H1 (cell line): ENCODE data around the gene SLC66A2. TPM values are rescaled to one million over a fixed set of nuclear protein-coding genes. Genes with fewer than 3 reads are reported as not detected.

Experiments
- CTCF ChIA-PET: fragments of 300-600 bp; sonication (Branson Sonifier 250); formaldehyde crosslinking; loops from one replicate; lab custom pipeline; 2021; ENCODE audit not compliant: partially characterized antibody; lab: Charles Lee
- POLR2A ChIA-PET: fragments of 300-600 bp; sonication (Branson Sonifier 250); formaldehyde crosslinking; loops from one replicate; lab custom pipeline; 2021; ENCODE audit warnings: inconsistent platforms; ENCODE audit not compliant: partially characterized antibody; lab: Charles Lee
- DNase-seq, 2 experiments: peaks; one replicate each; pipeline versions ENCODE4 v3.0.0 to v3.0.0-alpha.2; 2010 to 2022; ENCODE audit warnings: low spot score in 2 of 2, low read depth in 1 of 2, mixed read lengths in 1 of 2
- FAIRE-seq: peaks from 2 replicates; lab custom pipeline; 2011; peaks lifted over from hg19 to GRCh38; lab: Jason Lieb, UNC
- H2AFZ ChIP-seq: 2 replicates; pipeline ENCODE4 v1.8.1; 2012; ENCODE audit warnings: low read length, inconsistent platforms
- H2AK5ac ChIP-seq: 2 replicates; pipeline ENCODE4 v1.6.1; 2013; ENCODE audit warnings: low read depth, low read length
- H2BK120ac ChIP-seq: replicated peaks from 2 replicates; pipeline ENCODE3; 2013; ENCODE audit warnings: low read depth, low read length, inconsistent platforms
- H2BK12ac ChIP-seq: 2 replicates; pipeline ENCODE4 v1.6.1; 2013; ENCODE audit warnings: low read depth, low read length
- H2BK15ac ChIP-seq: 2 replicates; pipeline ENCODE4 v1.6.1; 2013; ENCODE audit warnings: low read length
- H2BK20ac ChIP-seq: 2 replicates; pipeline ENCODE4 v1.6.1; 2013; ENCODE audit warnings: low read length
- H2BK5ac ChIP-seq: 2 replicates; pipeline ENCODE4 v1.6.1; 2013; ENCODE audit warnings: low read depth, low read length
- H3K14ac ChIP-seq: 2 replicates; pipeline ENCODE4 v1.6.1; 2013; ENCODE audit warnings: inconsistent platforms; ENCODE audit not compliant: insufficient read length
- H3K18ac ChIP-seq: 2 replicates; pipeline ENCODE4 v1.6.1; 2013; ENCODE audit warnings: low read length; ENCODE audit errors: extremely low read depth
- H3K23ac ChIP-seq: 2 replicates; pipeline ENCODE4 v1.6.1; 2013; ENCODE audit warnings: inconsistent platforms; ENCODE audit not compliant: insufficient read length
- H3K23me2 ChIP-seq: 2 replicates; pipeline ENCODE4 v1.6.1; 2013; ENCODE audit warnings: low read depth, low read length
- H3K27ac ChIP-seq: 2 replicates; pipeline ENCODE4 v1.6.1; 2011; ENCODE audit warnings: low read depth, low read length, inconsistent platforms
- H3K27me3 ChIP-seq, 4 experiments: replicated peaks in 1 of 4; 1 replicate in 1 of 4; 2 replicates in 3 of 4; pipeline versions ENCODE4 v1.6.1 to v1.8.1; 2011 to 2013; ENCODE audit warnings: low read length in 3 of 4, mild to moderate bottlenecking in 3 of 4, inconsistent platforms in 2 of 4, mixed read lengths in 2 of 4, moderate library complexity in 1 of 4; ENCODE audit not compliant: control insufficient read depth in 3 of 4, insufficient read depth in 3 of 4; ENCODE audit errors: extremely low read depth in 1 of 4
- H3K36me3 ChIP-seq, 4 experiments: 2 replicates each; pipeline versions ENCODE4 v1.6.1 to v1.8.1; 2011 to 2013; ENCODE audit warnings: mild to moderate bottlenecking in 4 of 4, low read length in 3 of 4, moderate library complexity in 2 of 4, control low read depth in 1 of 4, inconsistent platforms in 1 of 4; ENCODE audit not compliant: insufficient read depth in 4 of 4, control insufficient read depth in 2 of 4
- H3K4ac ChIP-seq: replicated peaks from 2 replicates; pipeline ENCODE3; 2013; ENCODE audit warnings: low read length, low read depth, mixed read lengths, inconsistent platforms; ENCODE audit not compliant: insufficient read length
- H3K4me1 ChIP-seq, 4 experiments: replicated peaks in 1 of 4; 1 replicate in 1 of 4; 2 replicates in 3 of 4; pipeline versions ENCODE4 v1.6.1 to v1.8.1; 2011 to 2013; ENCODE audit warnings: low read length in 3 of 4, inconsistent platforms in 2 of 4, mixed read lengths in 1 of 4; ENCODE audit not compliant: insufficient read depth in 4 of 4, control insufficient read depth in 3 of 4
- H3K4me2 ChIP-seq, 2 experiments: 2 replicates each; pipeline versions ENCODE4 v1.6.1 to v1.8.1; 2011 to 2013; ENCODE audit warnings: low read depth in 2 of 2, low read length in 2 of 2, control low read depth in 1 of 2, inconsistent platforms in 1 of 2, mild to moderate bottlenecking in 1 of 2; ENCODE audit not compliant: insufficient read depth in 1 of 2
- H3K4me3 ChIP-seq, 4 experiments: fragments of 200-600, 300-600 bp in 1 of 4; sonication (generic), shearing (Covaris generic), sonication (Bioruptor Twin) in 1 of 4; 2 replicates each; pipeline versions ENCODE4 v1.5.1 to v1.8.1; 2011 to 2016; ENCODE audit warnings: low read length in 4 of 4, low read depth in 3 of 4, control low read depth in 2 of 4, inconsistent platforms in 2 of 4, mild to moderate bottlenecking in 2 of 4, mixed read lengths in 1 of 4, moderate library complexity in 1 of 4; ENCODE audit not compliant: insufficient read depth in 2 of 4; ENCODE audit errors: extremely low read depth in 1 of 4
- H3K56ac ChIP-seq: replicated peaks from 2 replicates; pipeline ENCODE3; 2013; ENCODE audit warnings: low read depth, mild to moderate bottlenecking, mixed read lengths, low read length, inconsistent platforms; ENCODE audit not compliant: insufficient read length
- H3K79me1 ChIP-seq: 2 replicates; pipeline ENCODE4 v1.6.1; 2013; ENCODE audit warnings: low read depth, low read length, control low read depth
- H3K79me2 ChIP-seq, 2 experiments: 2 replicates each; pipeline versions ENCODE4 v1.6.1 to v1.8.1; 2012 to 2013; ENCODE audit warnings: low read length in 2 of 2, mild to moderate bottlenecking in 2 of 2, inconsistent platforms in 1 of 2; ENCODE audit not compliant: insufficient read depth in 2 of 2, control insufficient read depth in 1 of 2
- H3K9ac ChIP-seq, 4 experiments: replicated peaks in 1 of 4; 1 replicate in 1 of 4; 2 replicates in 3 of 4; pipeline versions ENCODE4 v1.6.1 to v1.8.1; 2011 to 2013; ENCODE audit warnings: low read depth in 3 of 4, low read length in 3 of 4, control low read depth in 2 of 4, mild to moderate bottlenecking in 2 of 4, moderate library complexity in 2 of 4, inconsistent platforms in 1 of 4; ENCODE audit errors: extremely low read depth in 1 of 4
- H3K9me3 ChIP-seq, 2 experiments: 2 replicates each; pipeline versions ENCODE4 v1.6.1 to v1.8.1; 2012 to 2013; ENCODE audit warnings: mild to moderate bottlenecking in 2 of 2, moderate library complexity in 2 of 2, control low read depth in 1 of 2, inconsistent platforms in 1 of 2, low read depth in 1 of 2, low read length in 1 of 2, mixed read lengths in 1 of 2; ENCODE audit not compliant: insufficient read depth in 2 of 2
- H4K20me1 ChIP-seq, 2 experiments: replicated peaks in 1 of 2; 2 replicates each; pipeline versions ENCODE3 to v1.8.1; 2011 to 2013; ENCODE audit warnings: inconsistent platforms in 2 of 2, low read length in 2 of 2, mild to moderate bottlenecking in 1 of 2; ENCODE audit not compliant: insufficient read depth in 2 of 2, control insufficient read depth in 1 of 2
- H4K5ac ChIP-seq: 2 replicates; pipeline ENCODE4 v1.6.1; 2013; ENCODE audit warnings: low read length, low read depth, mixed read lengths, inconsistent platforms; ENCODE audit not compliant: insufficient read length
- H4K8ac ChIP-seq: 2 replicates; pipeline ENCODE4 v1.8.0; 2013; ENCODE audit warnings: mild to moderate bottlenecking, moderate library complexity, low read length, inconsistent platforms; ENCODE audit not compliant: insufficient read depth; ENCODE audit errors: extremely low read depth
- H4K91ac ChIP-seq: replicated peaks from 2 replicates; pipeline ENCODE3; 2013; ENCODE audit warnings: low read length, mixed read lengths, inconsistent platforms; ENCODE audit not compliant: insufficient read length
- ASH2L ChIP-seq: fragments of 200-600, 300-600 bp; sonication (generic); IDR thresholded peaks from one replicate; pipeline ENCODE4 v1.7.1; 2017; ENCODE audit warnings: low read length
- BACH1 ChIP-seq: IDR thresholded peaks from 2 replicates; pipeline ENCODE4 v1.6.1; 2012; ENCODE audit warnings: low read length, improper control_type of control experiment
- CBX5 ChIP-seq: fragments of 300-800, 300-1000 bp; sonication (generic); IDR thresholded peaks from 2 replicates; pipeline ENCODE4 v1.7.1; 2016; ENCODE audit warnings: antibody characterized with exemption, low read length, low read depth
- CBX8 ChIP-seq: fragments of 300-800, 300-1000 bp; sonication (generic); IDR thresholded peaks from 2 replicates; pipeline ENCODE4 v1.7.1; 2016; ENCODE audit warnings: low read depth, low read length, borderline replicate concordance
- CREB1 ChIP-seq: IDR thresholded peaks from 2 replicates; pipeline ENCODE4 v1.6.1; 2012; ENCODE audit warnings: inconsistent platforms
- CTBP2 ChIP-seq: IDR thresholded peaks from 2 replicates; pipeline ENCODE4 v1.7.0; 2011; ENCODE audit warnings: borderline replicate concordance, mild to moderate bottlenecking, moderate library complexity, mixed read lengths, low read length; ENCODE audit not compliant: insufficient read depth, insufficient read length
- HDAC6 ChIP-seq: IDR thresholded peaks from one replicate; pipeline ENCODE4 v1.7.1; 2012; ENCODE audit warnings: low read depth, mild to moderate bottlenecking, inconsistent platforms, low read length, moderate library complexity
- RBBP5 ChIP-seq: IDR thresholded peaks from 2 replicates; pipeline ENCODE4 v1.7.1; 2012; ENCODE audit warnings: low read depth, mild to moderate bottlenecking, inconsistent platforms, low read length, moderate library complexity, borderline replicate concordance
- SP1 ChIP-seq: IDR thresholded peaks from 2 replicates; pipeline ENCODE4 v1.6.1; 2011; ENCODE audit warnings: low read depth, low read length
- SUZ12 ChIP-seq: fragments of 200-600 bp; sonication (generic); IDR thresholded peaks from 2 replicates; pipeline ENCODE4 v1.6.1; 2012; ENCODE audit warnings: mild to moderate bottlenecking, inconsistent platforms, low read length, moderate library complexity, mixed read lengths
- WGBS, 2 experiments: shearing (Covaris generic) in 1 of 2; methylation state at CpG; one replicate each; pipeline versions ENCODE4 v1.1.6 to v1.1.7; 2013 to 2015; ENCODE audit warnings: low lambda C conversion rate in 2 of 2, mixed read lengths in 2 of 2, inconsistent platforms in 1 of 2, low coverage in 1 of 2, missing lambda C conversion rate in 1 of 2; ENCODE audit not compliant: insufficient replicate concordance in 2 of 2, insufficient coverage in 1 of 2, insufficient read length in 1 of 2; ENCODE audit errors: extremely low coverage in 1 of 2, missing lambda C conversion rate in 1 of 2; 5-methylcytosine and 5-hydroxymethylcytosine counted together
- polyA plus RNA-seq, 7 experiments: library from polyadenylated mRNA; depleted of rRNA in 3 of 7; stranded (reverse) in 5 of 7; unstranded in 2 of 7; fragments of >200 nt in 5 of 7; fragments of 200-250 nt in 2 of 7; gene quantifications; 1 replicate in 5 of 7; 2 replicates in 1 of 7; 4 replicates in 1 of 7; pipeline versions ENCODE4 v1.2.1 to v1.2.3, GENCODE V29; 2011 to 2013; ENCODE audit warnings: missing spikeins in 2 of 7, mixed read lengths in 2 of 7
- total RNA-seq: library from RNA; stranded (reverse); fragmentation: NEBNext Ultra II Directional; extraction: Animal tissue kit (Norgen Biotek cat#: 25700); gene quantifications from 2 replicates; pipeline ENCODE4 v1.2.1, GENCODE V29; 2021
- TF ChIP-seq, protein P1 (sequence below): IDR thresholded peaks from 2 replicates; pipeline ENCODE4 v1.6.1; 2012; ENCODE audit warnings: low read length, inconsistent platforms

SLC66A2 gene
- total and polyA plus RNA-seq, 2 of the 8 experiments (the other 6 are each of a cell fraction or from before 2014, with no cell fraction given): 15.0 to 18.9 TPM

DNA sequence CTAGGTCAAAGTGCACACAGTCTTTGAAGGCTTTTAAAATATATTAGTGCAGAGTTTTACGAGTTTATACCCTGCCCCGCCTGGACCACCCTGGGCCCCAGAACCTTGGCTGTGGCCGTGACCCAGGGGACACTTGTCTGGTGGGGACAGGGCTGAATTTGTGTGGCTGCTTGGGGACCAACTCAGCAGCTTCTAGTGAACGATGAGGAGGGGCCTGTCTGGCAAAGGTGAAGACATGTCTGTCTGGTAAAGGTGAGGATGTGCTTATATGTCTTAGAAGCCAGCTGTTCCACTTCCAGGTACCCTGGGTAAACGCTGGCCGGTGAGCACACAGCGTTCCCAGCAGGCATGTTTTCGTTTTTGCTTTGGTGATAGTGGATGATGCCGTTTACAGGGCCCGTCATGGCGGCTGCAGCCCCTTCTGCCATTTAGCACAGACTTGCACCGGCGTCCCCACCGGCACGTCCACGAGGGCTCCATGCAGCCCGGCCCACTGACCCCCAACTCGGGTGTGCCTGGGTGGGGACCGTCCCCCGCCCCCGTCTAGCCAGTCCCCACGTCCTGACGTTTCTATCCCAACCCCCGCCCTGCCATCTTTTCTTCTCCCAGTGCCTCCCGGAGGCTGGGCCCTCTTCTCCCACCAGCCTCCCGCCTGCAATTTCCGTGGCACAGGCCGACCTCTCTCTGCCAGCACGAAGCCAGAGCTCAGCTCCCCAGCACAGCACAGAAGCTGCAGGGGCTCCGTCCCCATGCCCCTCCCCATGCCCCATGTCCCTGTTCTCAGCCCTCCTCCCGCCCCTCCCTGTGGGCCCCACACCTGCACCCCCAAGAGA, 67.8 kb downstream of the SLC66A2 start:
- Histone ChIP-seq H3K23ac (no peak overlapping the region), H3K36me3 (no peaks in the 10 kb centered on the region), H4K8ac (no peak overlapping the region), H3K9me3 (peaks cover 0 to 21% of the 10 kb centered on the region in 2 experiments; a peak in 2 of 4 replicates), H2BK120ac (no peak overlapping the region), H3K14ac (no peak overlapping the region), H4K91ac (no peak overlapping the region), H3K27ac (no peak overlapping the region), H2BK15ac (no peak overlapping the region), H2BK20ac (no peak overlapping the region), H2BK12ac (no peak overlapping the region), H3K27me3 (no peaks in the 10 kb centered on the region), H2BK5ac (no peak overlapping the region), H3K18ac (no peak overlapping the region), H3K4ac (no peak overlapping the region), H3K23me2 (no peaks in the 10 kb centered on the region), H3K4me2 (no peak overlapping the region), H2AK5ac (no peak overlapping the region), H3K56ac (no peak overlapping the region), H3K9ac (no peak overlapping the region), H3K79me2 (no peaks in the 10 kb centered on the region), H3K79me1 (no peaks in the 10 kb centered on the region; the same call in 1 of the 2 replicates), H4K20me1 (no peaks in the 10 kb centered on the region), H2AFZ (no peak overlapping the region), H3K4me3 (no peak overlapping the region), H3K4me1 (no peaks in the 10 kb centered on the region), H4K5ac (no peak overlapping the region)
- FAIRE-seq (no peak), DNase-seq (no peak)
- WGBS, 2 experiments: 96% methylated on average over 15 of the region's 31 CpGs; no CpG with 5 or more reads in 1 of the 2 experiments
- POLR2A ChIA-PET: interaction anchor here (0.9 kb wide), 1 partner anchor 26 kb away, joined by 3 read pairs; no protein-coding TSS in a partner anchor
- CTCF ChIA-PET: interaction anchor here (0.5 to 1.0 kb wide), 2 partner anchors 13 to 295 kb away, joined by 3 to 4 read pairs; no protein-coding TSS in a partner anchor
- TF ChIP-seq, protein P1, sequence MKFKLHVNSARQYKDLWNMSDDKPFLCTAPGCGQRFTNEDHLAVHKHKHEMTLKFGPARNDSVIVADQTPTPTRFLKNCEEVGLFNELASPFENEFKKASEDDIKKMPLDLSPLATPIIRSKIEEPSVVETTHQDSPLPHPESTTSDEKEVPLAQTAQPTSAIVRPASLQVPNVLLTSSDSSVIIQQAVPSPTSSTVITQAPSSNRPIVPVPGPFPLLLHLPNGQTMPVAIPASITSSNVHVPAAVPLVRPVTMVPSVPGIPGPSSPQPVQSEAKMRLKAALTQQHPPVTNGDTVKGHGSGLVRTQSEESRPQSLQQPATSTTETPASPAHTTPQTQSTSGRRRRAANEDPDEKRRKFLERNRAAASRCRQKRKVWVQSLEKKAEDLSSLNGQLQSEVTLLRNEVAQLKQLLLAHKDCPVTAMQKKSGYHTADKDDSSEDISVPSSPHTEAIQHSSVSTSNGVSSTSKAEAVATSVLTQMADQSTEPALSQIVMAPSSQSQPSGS: no peak
- TF ChIP-seq BACH1: no peak
- no peak for TF ChIP-seq RBBP5
- TF ChIP-seq ASH2L: no peak
- no peak for TF ChIP-seq CBX5
- TF ChIP-seq CTBP2: no peak
- TF ChIP-seq CBX8: no peak
- no peak for TF ChIP-seq SUZ12
- TF ChIP-seq SP1: no peak
- TF ChIP-seq HDAC6: no peak
- no peak for TF ChIP-seq CREB1
